K562 (cell line): Measurements from ENCODE around the gene PGS1. TPM values are rescaled to one million over a fixed set of nuclear protein-coding genes. Genes with fewer than 3 reads are reported as not detected.
A peak's percentile ranks its signal among the peaks of the same experiment; 100 is the strongest.

Source experiments
- ATF7 ChIP-seq: fragments of 450-650 bp; IDR thresholded peaks from 2 replicates; pipeline ENCODE4 v1.7.1; 2014; ENCODE audit warnings: mild to moderate bottlenecking, moderate library complexity
- DIDO1 ChIP-seq: fragments of 450-650 bp; IDR thresholded peaks from 2 replicates; pipeline ENCODE4 v1.6.1; 2016; ENCODE audit warnings: low read depth, missing biosample characterization, missing genetic modification characterization
- DMBX1 ChIP-seq: fragments of 250-450 bp; sonication (Bioruptor Pico); IDR thresholded peaks from 2 replicates; pipeline ENCODE4 v1.8.0; 2022; ENCODE audit warnings: inconsistent platforms, mild to moderate bottlenecking, moderate library complexity, borderline replicate concordance
- EGR1 ChIP-seq: fragments of 450-650 bp; conservative IDR thresholded peaks from 2 replicates; pipeline ENCODE4 v1.6.1; 2017; ENCODE audit warnings: mild to moderate bottlenecking
- EP300 ChIP-seq: IDR thresholded peaks from 2 replicates; pipeline ENCODE4 v1.6.1; 2012; ENCODE audit warnings: low read length, improper control_type of control experiment
- HDAC2 ChIP-seq: fragments of 450-650 bp; IDR thresholded peaks from 2 replicates; pipeline ENCODE4 v1.6.1; 2016; ENCODE audit warnings: mild to moderate bottlenecking
- ILK ChIP-seq: fragments of 450-650 bp; IDR thresholded peaks from 2 replicates; pipeline ENCODE4 v1.6.1; 2016; ENCODE audit warnings: missing genetic modification characterization, low read depth, mild to moderate bottlenecking, missing compliant biosample characterization, moderate library complexity, borderline replicate concordance
- JUND ChIP-seq, 2 experiments: IDR thresholded peaks; 2 replicates in 1 of 2; 3 replicates in 1 of 2; pipeline ENCODE4 v1.6.1; 2011; ENCODE audit warnings: borderline replicate concordance in 2 of 2, low read depth in 2 of 2, low read length in 2 of 2, improper control_type of control experiment in 1 of 2, missing biosample characterization in 1 of 2, missing genetic modification characterization in 1 of 2, missing genetic modification reagents in 1 of 2
- KDM2B ChIP-seq: fragments of 250-450 bp; sonication (Bioruptor Pico); IDR thresholded peaks from 2 replicates; pipeline ENCODE4 v1.8.0; 2021; ENCODE audit warnings: mild to moderate bottlenecking, moderate library complexity
- KDM4B ChIP-seq, 2 experiments: fragments of 450-650 bp in 1 of 2; sonication (generic) in 1 of 2; IDR thresholded peaks; 2 replicates each; pipeline ENCODE4 v1.6.1; 2016 to 2017; ENCODE audit warnings: borderline replicate concordance in 2 of 2, antibody characterized with exemption in 1 of 2, low read depth in 1 of 2, mild to moderate bottlenecking in 1 of 2
- PHF20 ChIP-seq: fragments of 450-650 bp; IDR thresholded peaks from 2 replicates; pipeline ENCODE4 v1.6.1; 2018; ENCODE audit not compliant: partially characterized antibody
- POU5F1 ChIP-seq: fragments of 150-350 bp; IDR thresholded peaks from 2 replicates; pipeline ENCODE4 v1.6.1; 2014; ENCODE audit warnings: borderline replicate concordance, low read length, low read depth, mild to moderate bottlenecking; ENCODE audit not compliant: partially characterized antibody
- RB1 ChIP-seq: fragments of 450-650 bp; IDR thresholded peaks from 2 replicates; pipeline ENCODE4 v1.6.1; 2017; ENCODE audit warnings: low read depth, mild to moderate bottlenecking
- SIN3A ChIP-seq, 2 experiments: fragments of 150-350 bp in 1 of 2; IDR thresholded peaks; 2 replicates each; pipeline ENCODE4 v1.6.1; 2011 to 2016; ENCODE audit warnings: borderline replicate concordance in 2 of 2, low read depth in 2 of 2, low read length in 2 of 2, mild to moderate bottlenecking in 2 of 2, moderate library complexity in 2 of 2; ENCODE audit not compliant: control insufficient read depth in 1 of 2
- SREBF1 ChIP-seq: fragments of 150-350 bp; IDR thresholded peaks from 2 replicates; pipeline ENCODE4 v1.6.1; 2014; ENCODE audit warnings: antibody characterized with exemption, low read depth, low read length, borderline replicate concordance
- polyA plus RNA-seq, 8 experiments: library from polyadenylated mRNA; depleted of rRNA in 4 of 8; stranded (reverse) in 5 of 8; unstranded in 3 of 8; fragments of >200 nt; fragmentation: Nextera tagmentation in 2 of 8; fragmentation: Illumina TruSeq in 1 of 8; extraction: Ambion mirVana in 2 of 8; extraction: Trizol in 1 of 8; gene quantifications; 2 replicates each; pipeline versions ENCODE4 v1.2.1 to v1.2.3, GENCODE V29; 2011 to 2014; ENCODE audit warnings: inconsistent platforms in 1 of 8, missing spikeins in 1 of 8
- total RNA-seq, 7 experiments: library from RNA; depleted of rRNA in 6 of 7; stranded (reverse); fragments of >200 nt in 6 of 7; fragmentation: Illumina TruSeq in 2 of 7; extraction: Trizol in 2 of 7; gene quantifications; 2 replicates each; pipeline versions ENCODE4 v1.2.1 to v1.2.3, GENCODE V29; 2011 to 2021; ENCODE audit warnings: low replicate concordance in 1 of 7
- TF ChIP-seq, protein P1 (sequence below): fragments of 450-650 bp; formaldehyde crosslinking; IDR thresholded peaks from 2 replicates; pipeline ENCODE4 v1.4.0; 2020; ENCODE audit warnings: mild to moderate bottlenecking
- TF ChIP-seq, protein P2 (sequence below): fragments of 250-450 bp; sonication (Bioruptor Pico); IDR thresholded peaks from 2 replicates; pipeline ENCODE4 v1.8.0; 2021; ENCODE audit warnings: moderate library complexity, mild to moderate bottlenecking, inconsistent platforms
- TF ChIP-seq, protein P3 (sequence below): fragments of 450-650 bp; IDR thresholded peaks from 2 replicates; pipeline ENCODE4 v1.6.1; 2016; ENCODE audit warnings: low read depth, mild to moderate bottlenecking, moderate library complexity
- TF ChIP-seq, protein P4 (sequence below): fragments of 450-650 bp; formaldehyde crosslinking; IDR thresholded peaks from 2 replicates; pipeline ENCODE4 v1.4.0; 2020; ENCODE audit warnings: mild to moderate bottlenecking, moderate library complexity
- TF ChIP-seq, protein P5 (sequence below): sonication (generic); formaldehyde crosslinking; IDR thresholded peaks from 2 replicates; pipeline ENCODE4 v1.9.0; 2022; ENCODE audit warnings: mild to moderate bottlenecking, missing genetic modification reagents

The PGS1 gene
- total and polyA plus RNA-seq, 9 of the 15 experiments (the other 6 are each of a cell fraction or from before 2014, with no cell fraction given): 1.3 to 39.4 (median 22.3) TPM

DNA sequence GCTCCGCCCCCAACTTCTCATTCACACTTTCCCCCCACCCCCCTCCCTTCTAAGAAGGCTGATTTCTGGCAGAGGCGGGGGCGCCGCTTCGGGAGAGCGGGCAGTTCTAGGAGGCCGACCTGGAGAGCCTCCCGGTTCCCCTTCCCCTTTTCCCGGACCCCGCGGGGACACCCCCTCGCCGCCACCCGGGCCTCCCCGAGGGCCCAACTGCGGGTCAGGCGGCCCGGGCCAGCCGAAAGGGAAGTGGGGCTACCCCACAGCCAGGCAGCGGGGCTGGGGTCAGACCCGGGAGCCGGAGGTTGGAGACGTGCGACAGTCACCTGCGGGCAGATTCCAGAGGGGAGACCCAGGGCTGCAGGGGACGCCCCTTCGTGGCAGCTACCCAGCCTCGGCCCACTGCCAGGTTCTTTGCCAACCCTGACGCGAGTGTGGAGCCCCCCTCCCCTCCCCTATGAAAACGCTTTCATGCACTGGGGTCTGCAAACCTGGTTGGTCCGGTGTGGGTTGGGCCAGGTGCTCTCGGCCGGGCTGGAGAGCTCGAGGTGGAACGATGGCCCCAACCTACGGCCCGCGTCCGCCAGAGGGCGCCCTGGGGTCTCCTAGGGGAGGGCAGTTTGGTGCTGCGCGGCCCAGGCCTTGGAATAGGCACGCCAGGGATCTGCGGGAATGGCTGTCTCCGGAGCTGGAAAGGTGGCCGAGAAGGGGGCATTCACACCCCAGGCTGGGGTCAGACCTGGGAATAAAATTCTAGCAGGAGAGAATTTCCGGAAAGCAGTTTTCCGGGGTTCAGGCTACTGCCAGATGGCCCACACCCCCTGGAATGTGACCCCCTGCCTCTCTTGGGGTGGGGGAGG, 17.9 kb upstream of the PGS1 start (continued):
- TF ChIP-seq, protein P1, sequence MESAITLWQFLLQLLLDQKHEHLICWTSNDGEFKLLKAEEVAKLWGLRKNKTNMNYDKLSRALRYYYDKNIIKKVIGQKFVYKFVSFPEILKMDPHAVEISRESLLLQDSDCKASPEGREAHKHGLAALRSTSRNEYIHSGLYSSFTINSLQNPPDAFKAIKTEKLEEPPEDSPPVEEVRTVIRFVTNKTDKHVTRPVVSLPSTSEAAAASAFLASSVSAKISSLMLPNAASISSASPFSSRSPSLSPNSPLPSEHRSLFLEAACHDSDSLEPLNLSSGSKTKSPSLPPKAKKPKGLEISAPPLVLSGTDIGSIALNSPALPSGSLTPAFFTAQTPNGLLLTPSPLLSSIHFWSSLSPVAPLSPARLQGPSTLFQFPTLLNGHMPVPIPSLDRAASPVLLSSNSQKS: no peak
- TF ChIP-seq EGR1 (peak; percentile 69), SREBF1 (no peak), HDAC2 (peak; percentile 69; the same call in 1 of the 2 replicates), SIN3A (IDR thresholded peaks at IDR 0.05; ENCODE audit: borderline replicate concordance in 2 of 2, control insufficient read depth in 1 of 2, low read depth in 2 of 2, low read length in 2 of 2) (no peak), ILK (tag) (no peak), ATF7 (no peak), KDM2B (peak; percentile 94), DMBX1 (CRISPR knock-in tag) (no peak), RB1 (peak; percentile 81; the same call in 1 of the 2 replicates), PHF20 (no peak), DIDO1 (tag) (no peak), KDM4B (IDR thresholded peaks at IDR 0.05; ENCODE audit: borderline replicate concordance in 2 of 2, low read depth in 1 of 2) (no peak), POU5F1 (no peak), JUND (IDR thresholded peaks at IDR 0.05; ENCODE audit: borderline replicate concordance, low read depth, low read length) (peak; percentile 35; the same call in 1 of the 2 replicates), JUND (tag; IDR thresholded peaks at IDR 0.05; ENCODE audit: borderline replicate concordance, low read depth, low read length) (no peak; the same call in 2 of the 3 replicates), EP300 (peak; percentile 17; the same call in 1 of the 2 replicates)
- TF ChIP-seq, protein P2, sequence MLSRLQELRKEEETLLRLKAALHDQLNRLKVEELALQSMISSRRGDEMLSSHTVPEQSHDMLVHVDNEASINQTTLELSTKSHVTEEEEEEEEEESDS: no peak
- TF ChIP-seq, protein P3, sequence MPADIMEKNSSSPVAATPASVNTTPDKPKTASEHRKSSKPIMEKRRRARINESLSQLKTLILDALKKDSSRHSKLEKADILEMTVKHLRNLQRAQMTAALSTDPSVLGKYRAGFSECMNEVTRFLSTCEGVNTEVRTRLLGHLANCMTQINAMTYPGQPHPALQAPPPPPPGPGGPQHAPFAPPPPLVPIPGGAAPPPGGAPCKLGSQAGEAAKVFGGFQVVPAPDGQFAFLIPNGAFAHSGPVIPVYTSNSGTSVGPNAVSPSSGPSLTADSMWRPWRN: 0 out of 2 replicates have a peak, but pooled peaks have one; percentile 29
- TF ChIP-seq, protein P4, sequence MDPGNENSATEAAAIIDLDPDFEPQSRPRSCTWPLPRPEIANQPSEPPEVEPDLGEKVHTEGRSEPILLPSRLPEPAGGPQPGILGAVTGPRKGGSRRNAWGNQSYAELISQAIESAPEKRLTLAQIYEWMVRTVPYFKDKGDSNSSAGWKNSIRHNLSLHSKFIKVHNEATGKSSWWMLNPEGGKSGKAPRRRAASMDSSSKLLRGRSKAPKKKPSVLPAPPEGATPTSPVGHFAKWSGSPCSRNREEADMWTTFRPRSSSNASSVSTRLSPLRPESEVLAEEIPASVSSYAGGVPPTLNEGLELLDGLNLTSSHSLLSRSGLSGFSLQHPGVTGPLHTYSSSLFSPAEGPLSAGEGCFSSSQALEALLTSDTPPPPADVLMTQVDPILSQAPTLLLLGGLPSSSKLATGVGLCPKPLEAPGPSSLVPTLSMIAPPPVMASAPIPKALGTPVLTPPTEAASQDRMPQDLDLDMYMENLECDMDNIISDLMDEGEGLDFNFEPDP: no peak
- TF ChIP-seq, protein P5, sequence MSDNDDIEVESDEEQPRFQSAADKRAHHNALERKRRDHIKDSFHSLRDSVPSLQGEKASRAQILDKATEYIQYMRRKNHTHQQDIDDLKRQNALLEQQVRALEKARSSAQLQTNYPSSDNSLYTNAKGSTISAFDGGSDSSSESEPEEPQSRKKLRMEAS: 0 out of 2 replicates have a peak, but pooled peaks have one; percentile 20
